Left kidney (tissue), 2 donors: ENCODE data around the gene TUBB3. TPM values are rescaled to one million over a fixed set of nuclear protein-coding genes. Genes with fewer than 3 reads are reported as not detected.
"Not testable (repeated sequence)": the region's sequence is repeated elsewhere in the genome, so short reads cannot be mapped to it uniquely, and the experiment has no call there.

Experiments
- DNase-seq: peaks from one replicate; pipeline ENCODE4 v3.0.0-alpha.2; 2013
- polyA plus RNA-seq: library from polyadenylated mRNA; unstranded; fragments of 120-200 nt; gene quantifications from one replicate; pipeline ENCODE4 v1.2.1, GENCODE V29; 2013; ENCODE audit not compliant: insufficient read length

TUBB3 gene
- polyA plus RNA-seq, 1 donor: 8.8 TPM

DNA sequence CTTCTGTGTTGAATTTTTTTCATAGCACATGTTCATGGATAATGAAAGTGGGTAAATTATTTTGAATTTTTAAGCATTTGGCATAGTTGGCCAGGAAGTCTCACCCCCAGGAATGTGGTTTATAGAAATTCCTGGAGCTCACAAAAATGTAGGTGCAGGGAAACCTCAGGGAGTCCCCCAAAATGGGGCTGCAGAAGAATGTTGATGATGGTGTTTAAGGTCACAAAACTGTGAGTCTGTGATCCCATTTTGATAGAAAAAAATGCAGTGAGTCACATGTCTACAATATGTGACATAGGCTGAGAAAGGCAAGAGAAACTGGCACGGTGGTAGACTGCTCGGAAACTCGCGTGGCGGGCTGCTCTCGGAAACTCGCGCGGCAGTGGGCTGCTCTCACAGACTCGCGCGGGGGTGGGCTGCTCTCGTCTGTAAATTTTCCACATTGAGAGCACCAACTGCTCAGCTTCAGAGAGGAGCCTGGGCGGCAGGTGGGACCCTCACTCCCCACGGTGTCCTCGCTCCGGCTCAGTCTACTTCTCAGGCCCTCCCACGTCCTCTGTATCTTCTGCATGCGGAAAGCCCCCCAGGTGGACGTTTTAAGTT is 23.2 kb upstream of the TUBB3 start:
- DNase-seq: no peak

DNA sequence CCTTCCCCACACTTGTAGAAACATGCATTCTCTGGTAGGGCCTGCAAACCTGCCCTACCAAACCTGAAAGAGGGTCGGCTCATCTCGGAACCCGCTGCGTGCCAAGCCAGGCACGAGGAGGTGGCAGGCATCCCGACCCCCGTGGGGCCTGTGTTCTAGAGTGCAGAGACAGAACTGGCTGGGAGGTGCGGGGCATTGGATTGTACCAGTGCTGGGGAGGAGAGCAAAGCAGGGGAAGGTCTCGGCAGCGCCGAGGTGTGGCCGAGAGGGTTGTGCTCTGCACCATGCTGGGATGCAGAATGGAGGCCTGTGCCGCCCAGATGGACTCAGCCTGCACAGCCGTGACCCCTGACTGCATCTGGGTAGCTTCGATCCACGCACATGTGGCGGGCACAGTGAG is 22.3 kb upstream of the TUBB3 start:
- no peak for DNase-seq

DNA sequence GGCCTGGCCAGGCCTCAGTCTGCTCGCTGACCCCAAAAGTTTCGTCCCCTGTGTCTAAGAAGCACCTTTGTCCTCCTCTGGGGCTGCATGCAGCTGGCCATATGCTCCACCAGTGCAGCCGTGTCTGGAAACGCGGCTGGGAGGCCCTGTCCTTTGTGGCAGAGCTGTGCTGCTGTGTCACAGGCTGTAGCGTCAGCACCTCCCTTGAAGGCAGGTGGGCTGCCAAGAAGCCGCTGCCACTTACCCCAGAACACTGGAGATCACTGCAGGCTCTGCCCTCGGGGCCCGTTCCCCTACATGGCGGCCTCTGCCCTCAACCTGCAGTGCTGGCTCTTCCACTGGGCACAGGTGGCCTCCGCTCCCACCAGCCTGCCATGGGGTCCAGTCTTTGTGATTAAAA is 20.2 kb upstream of the TUBB3 start:
- no peak for DNase-seq

DNA sequence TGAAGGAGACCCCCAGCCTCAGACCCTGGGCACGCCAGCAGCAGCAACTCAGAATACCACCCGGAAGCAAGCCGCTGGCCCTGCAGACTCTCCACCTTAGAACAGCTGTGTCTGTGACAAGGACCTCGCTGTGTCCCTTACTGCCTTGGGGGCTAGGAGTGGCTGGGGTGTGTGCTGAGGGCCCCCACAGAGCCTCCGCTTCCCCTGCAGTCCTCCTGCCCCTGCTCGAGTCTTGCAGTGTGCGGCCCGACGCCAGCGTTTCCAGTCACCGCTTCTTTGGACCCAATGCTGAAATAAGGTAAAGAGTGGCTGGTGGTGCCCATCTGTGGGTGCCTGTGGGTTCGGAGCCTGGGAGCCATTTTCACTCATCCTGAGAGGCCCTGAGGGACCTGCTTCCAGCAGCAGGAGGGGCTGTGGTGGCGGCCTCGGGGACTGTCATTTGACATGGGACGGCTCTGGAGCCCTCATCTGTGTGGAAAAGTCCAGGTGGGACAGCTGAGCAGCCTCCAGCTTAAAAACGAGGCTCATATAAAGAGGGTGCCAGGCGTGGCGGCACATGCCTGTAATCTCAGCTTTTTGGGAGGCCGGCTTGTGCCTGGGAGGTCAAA is 19.1 kb upstream of the TUBB3 start:
- no peak for DNase-seq

DNA sequence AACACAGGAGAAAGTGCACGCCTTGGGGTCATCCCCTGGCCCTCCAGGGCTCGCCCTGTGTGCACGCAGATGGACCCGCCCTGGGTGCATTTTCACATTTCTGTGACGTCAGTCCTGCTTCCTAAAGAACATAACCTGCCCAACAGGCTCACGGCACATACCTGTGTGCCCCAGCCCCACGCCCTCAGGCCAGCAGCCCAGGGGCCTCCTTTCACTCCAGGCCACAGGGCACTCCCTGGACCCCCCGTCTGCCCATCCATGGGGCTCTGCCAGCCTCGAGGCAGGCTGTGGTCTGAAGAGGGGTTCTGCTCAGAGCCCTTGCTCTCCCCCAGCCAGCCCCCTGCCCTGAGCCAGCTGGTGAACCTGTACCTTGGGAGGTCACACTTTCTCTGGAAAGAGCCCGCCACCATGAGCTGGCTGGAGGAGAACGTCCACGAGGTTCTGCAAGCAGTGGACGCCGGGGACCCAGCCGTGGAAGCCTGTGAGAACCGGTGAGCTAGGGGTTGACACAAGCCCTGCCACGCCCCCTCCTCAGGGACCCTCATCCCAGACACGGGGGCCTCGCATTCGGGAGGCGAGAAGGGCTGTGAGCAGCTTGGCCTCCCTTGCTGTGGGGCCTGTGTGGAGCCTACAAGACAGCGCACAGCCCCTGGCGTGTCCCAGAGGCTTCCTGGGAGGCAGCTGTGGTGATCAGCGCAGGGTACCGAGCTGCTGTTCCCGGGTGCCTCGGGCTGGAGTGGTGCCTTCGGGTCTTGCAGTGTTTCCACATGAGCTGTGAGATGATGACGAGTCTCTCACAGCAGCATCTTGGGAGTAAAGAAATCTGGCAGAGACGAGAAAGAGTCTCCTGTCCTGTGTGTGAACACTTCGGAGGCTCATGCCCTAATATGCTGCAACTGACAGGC is 18.3 kb upstream of the TUBB3 start:
- DNase-seq: no peak

DNA sequence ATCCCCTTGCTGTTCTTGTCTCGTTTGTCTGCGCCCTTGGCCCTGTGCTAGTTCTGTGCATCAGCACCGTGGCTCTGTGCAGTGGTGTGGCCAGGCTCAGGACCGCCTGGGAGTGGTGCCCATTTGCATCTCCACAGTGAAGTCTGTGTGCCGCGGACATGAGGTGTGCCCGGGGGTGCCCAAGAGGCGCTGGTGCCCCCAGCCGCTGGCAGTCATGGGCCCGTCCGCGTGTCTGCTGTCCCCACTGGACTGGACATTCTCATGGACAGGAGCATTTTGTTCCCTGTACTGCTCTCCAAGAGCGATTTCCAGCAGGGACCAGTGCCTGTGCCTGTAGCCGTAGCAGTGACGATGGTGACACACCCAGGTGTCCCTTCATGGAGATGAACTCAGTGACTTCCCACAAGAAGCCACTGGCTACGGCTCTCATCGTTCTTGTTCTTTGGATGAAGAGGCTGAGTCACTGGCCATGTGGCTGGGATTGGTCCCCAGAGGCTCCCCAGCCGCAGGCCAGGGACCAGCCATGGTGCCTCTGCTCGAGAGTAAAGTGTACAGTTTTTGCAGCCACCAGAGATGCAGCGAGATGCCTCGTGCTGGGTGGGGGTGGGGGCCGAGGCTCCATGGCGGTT is 17.5 kb upstream of the TUBB3 start:
- no peak for DNase-seq

DNA sequence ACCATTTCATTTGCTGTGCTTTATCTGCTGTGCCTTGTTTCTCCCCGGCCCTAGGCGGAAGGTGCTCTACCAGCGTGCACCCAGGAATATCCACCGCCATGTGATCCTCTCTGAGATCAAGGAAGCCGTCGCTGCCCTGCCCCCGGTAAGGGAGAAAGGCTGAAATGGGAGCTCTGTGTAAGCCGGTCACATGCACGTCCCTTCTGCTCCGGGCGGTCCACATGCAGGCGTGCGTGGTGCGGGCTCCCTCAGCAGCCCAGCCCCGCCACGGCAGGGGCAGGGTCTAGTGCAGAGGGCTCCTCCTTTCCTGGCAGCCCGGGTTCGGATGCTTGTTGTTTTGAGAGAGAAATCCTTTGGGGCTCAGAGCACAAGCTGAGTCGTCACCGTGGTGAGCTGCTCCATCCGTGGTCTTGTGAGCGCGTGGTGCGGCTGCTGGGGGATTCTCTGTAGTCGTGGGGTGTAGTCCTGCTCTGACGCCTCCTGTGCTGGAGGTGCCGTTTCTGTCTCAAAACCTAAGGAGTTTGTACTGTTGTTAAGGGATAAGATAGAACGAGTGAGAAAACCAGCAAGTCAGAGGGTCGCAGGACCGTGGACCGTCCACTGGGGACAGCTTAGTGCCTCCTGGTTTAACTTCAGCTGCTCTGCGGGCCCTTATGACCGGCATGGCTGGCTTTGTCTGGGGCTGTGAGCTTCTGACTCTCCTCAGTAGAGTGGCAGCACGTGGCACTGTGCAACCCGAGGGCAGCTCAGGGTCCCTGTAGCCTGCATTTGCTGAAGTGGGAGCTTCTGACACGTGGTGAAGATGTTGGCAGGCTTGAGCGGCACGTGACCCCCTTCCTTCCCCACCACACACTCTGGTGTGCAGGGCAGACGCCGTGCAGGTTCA is 16.8 kb upstream of the TUBB3 start:
- DNase-seq: no peak

DNA sequence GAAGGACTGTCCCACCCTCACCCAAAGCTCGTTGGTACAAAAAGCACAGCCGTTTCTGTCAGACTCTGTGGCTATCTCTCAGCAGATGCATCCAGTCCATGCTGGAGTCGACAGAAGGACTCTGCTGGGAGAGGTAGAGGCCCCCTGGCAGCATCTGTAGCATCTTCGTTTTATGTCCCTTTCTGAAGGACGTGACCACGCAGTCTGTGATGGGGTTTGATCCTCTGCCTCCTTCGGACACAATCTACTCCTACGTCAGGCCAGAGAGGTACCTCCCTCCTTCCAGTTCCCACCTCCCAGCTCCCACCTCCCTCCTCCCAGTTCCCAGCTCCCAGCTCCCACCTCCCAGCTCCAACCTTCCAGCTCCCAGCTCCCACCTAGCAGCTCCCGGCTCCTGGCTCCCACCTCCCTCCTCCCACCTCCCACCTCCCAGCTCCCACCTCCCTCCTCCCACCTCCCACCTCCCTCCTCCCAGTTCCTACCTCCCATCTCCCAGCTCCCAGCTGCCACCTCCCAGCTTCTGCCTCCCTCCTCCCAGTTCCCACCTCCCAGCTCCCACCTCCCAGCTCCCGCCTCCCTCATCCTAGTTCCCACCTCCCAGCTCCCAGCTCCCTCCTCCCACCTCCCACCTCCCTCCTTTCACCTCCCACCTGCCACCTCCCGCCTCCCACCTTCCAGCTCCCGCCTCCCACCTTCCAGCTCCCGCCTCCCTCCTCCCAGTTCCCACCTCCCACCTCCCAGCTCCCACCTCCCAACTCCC is 15.9 kb upstream of the TUBB3 start:
- DNase-seq: no peak

DNA sequence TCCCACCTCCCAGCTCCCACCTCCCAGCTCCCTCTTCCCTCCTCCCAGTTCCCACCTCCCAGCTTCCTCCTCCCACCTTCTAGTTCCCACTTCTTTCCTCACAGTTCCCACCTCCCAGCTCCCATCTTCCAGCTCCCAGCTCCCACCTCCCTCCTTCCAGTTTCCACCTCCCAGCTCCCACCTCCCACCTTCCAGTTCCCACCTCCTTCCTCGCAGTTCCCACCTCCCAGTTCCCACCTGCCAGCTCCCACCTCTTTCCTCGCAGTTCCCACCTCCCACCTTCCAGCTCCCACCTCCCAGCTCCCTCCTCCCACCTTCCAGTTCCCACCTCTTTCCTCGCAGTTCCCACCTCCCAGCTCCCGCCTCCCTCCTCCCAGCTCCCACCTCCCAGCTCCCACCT is 14.9 kb upstream of the TUBB3 start:
- no peak for DNase-seq

DNA sequence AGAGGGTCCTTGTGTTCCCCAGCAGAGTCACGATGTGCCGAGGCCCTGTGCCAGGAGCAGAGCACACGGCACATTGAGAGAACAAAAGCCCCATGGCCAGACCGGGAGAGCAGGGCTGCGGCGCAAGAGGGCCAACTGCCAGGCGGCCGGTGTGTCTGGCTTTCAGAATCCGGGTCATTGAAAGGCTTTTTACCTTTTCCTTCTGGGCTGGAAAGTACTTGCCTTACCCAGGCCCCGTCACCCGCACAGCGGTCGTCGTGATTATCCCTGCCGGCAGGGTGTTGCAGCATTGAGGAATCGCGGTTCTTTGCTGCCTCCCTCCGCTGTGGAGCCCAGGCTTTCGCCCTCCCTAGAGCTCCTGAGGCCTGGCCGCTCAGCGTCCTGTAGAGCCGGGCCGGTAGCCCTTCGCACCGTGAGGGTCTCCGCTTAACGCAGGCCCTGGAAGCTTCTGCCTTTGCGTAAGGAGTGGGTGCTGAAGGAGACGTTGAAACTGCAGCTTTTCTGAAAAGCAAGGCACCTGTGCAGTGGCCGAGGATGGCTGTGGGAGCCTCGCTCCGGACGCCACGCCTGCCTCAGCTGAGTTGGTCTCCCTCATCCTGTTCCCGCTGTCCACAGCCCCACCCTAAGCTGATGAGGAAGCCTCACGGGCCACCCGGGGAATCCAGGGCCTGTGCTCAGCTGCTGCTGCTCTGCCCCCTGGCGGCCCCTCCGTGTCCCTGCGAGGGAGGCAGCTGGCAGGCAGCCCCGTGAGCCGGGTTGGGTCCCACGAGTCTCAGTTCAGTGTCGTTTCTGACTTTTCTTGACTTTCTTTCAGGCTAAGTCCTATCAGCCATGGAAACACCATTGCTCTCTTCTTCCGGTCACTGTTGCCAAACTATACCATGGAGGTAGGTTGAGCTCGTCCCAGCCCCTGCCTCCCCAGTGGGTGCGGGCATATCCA is 13.1 kb upstream of the TUBB3 start:
- DNase-seq: no peak

DNA sequence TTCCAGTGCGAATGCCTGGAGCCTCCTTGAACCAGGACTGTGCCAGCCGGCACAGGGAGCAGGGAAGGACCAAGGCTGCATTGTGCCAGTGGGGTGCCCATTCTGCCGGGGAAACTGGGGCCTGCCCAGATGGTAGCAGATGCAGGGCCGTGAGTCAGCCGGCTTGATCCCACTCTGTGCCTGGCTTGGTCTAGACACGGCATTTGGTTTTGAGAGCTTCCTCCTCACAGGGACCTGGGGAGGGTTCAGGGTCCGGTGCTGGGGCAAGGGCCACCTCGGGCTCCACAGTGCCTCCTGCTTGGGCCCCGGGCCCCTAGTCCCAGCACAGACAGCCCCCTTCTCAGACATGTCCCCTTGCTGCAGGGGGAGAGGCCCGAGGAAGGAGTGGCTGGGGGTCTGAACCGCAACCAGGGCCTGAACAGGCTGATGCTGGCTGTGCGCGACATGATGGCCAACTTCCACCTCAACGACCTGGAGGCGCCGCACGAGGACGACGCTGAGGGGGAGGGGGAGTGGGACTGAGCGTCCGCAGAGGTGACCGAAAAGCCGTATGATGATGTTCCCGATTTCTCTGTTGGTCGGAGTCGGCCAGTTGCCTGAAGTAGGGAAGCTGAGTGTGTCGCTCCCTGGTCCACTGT is 12.3 kb upstream of the TUBB3 start:
- DNase-seq: no peak

DNA sequence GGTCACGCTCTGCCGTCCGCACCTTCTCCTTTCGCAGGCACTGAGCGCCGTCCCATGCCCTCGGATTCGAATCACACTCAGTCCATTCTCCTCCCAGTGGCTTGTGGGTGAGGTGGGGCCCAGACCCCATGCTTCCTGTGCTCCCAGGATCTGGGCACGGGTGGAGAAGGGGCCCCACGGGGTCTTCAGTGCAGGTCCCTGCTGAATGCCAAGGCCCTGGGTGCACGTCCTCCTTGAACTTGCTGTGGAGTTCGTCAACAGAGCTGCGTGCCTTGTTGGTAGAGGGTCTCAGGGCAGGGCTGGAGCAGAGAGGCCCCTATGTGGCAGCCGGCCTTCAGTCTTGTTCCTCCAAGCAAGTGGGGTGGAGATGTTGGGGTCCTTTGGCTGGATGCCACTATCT is 11.8 kb upstream of the TUBB3 start:
- no peak for DNase-seq

DNA sequence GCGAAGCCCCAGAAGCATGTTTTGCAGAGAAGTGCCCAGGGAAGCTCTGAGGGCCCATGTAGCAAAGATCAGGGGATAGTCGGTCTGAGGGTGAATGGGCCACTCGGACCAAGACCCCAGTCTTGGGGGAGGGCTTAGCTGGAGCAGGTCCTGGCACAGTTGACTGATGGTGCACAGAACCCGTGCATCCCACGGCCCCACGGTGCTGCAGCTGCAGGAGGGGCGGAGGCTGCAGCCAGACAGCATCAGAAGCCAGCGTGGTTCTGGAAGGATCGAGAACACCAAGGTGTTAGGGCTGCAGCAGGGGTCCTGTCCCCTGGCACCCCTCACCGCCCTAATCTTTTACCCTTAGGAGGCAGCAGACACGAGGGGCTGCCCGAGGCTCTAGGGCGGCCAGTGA is 11.0 kb upstream of the TUBB3 start:
- no peak for DNase-seq

DNA sequence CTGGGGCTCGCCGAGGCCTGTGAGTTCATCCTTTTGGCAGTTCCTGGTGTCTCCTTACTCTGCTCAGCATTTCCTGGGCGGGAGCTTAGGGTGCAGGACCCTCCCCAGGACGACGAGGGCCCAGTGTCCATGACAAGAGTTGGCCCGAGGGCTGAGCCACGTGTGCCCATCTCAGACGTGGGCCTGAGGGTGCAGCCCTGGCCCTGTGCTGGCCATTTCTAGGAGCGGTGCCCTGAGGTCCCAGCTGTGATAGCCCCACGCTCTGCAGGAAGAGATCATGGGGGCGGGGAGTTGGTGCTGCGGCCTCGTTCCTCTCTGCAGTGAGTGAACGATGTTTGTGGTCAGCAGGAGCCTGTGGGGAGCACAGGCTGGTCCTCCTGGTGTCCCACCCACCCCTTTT is 10.5 kb upstream of the TUBB3 start:
- no peak for DNase-seq

DNA sequence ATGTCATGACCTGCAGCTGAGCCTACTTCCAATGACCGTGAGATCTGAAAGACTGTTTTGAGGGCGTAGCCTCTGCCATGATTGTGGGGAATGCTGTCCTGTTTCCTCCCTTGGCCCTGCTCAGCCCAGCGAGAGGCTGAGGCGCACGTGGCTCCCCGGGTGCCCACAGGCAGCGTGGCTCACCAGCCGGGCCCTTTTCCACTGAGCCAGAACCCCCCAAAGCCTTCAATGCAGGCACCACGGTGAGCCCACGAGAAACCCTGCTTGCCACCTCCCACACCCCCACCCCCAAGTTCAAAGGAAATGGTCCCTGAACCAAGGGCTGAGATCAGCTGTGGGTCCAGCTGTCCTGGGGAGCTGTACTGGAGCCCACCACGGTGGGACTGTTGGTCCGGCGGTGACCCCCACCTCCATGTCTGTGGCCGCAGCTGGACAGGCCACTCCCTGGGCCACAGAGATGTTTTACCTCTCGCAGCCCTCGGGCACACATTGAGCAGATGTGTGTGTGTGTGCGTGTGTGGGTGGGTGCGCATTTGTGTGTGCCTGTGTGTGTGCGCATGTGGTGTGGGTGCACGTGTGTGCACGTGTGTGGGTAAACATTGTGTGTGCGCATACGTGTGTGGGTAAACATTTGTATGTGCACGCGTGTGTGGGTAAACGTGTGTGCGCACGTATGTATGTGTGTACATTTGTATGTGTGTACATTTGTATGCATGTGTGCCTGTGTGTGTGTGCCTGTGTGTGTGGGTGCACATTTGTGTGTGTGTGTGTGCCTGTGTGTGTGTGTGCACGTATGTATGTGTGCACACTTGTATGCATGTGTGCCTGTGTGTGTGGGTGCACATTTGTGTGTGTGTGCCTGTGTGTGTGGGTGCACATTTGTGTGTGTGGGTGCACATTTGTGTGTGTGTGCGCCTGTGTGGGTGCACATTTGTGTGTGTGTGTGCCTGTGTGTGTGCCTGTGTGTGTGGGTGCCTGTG is 9.4 kb upstream of the TUBB3 start:
- DNase-seq: no peak

DNA sequence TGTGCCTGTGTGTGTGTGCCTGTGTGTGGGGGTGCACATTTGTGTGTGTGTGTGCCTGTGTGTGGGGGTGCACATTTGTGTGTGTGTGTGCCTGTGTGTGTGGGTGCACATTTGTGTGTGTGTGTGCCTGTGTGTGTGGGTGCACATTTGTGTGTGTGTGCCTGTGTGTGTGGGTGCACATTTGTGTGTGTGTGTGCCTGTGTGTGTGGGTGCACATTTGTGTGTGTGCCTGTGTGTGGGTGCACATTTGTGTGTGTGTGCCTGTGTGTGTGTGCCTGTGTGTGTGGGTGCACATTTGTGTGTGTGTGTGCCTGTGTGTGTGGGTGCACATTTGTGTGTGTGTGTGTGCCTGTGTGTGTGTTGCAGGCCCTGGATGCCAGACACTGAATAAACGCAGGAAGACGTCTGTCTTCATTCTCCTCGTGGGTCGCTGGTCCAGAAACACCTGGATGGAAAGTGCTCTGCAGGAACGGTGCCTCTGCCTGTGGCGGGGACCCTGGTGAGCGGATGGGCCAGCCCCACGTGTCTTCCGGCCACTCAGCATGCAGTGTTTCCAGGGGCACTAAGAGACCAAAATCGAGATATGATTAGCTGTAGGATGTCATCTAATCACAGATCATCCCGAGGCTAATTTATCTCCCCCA is 8.4 kb upstream of the TUBB3 start:
- DNase-seq: not testable (repeated sequence)
